ENCODE measurements around the gene C1orf21. TPM values are rescaled to one million over a fixed set of nuclear protein-coding genes. Genes with fewer than 3 reads are reported as not detected.

C1orf21 gene
- polyA plus RNA-seq, 1 donor (not counting 4 experiments of a cell fraction or from before 2014, with no cell fraction given), result 44.3 TPM

- Histone ChIP-seq H3K79me2 (ENCODE audit: control insufficient read depth, insufficient read depth, low read length) (no peaks in the 10 kb centered on the region), H3K27me3 (ENCODE audit: control insufficient read depth, extremely low read depth, insufficient read depth, low read length) (no peaks in the 10 kb centered on the region), H4K20me1 (ENCODE audit: control insufficient read depth, extremely low read depth, insufficient read depth, low read length) (no peaks in the 10 kb centered on the region), H3K4me2 (ENCODE audit: control insufficient read depth, extremely low read depth, insufficient read depth, low read depth, low read length) (no peak overlapping the region), H3K27ac (ENCODE audit: control insufficient read depth, insufficient read depth, low read length) (no peak overlapping the region), H3K4me3 (ENCODE audit: control insufficient read depth in 2 of 3, extremely low read depth in 1 of 3, insufficient read depth in 2 of 3, low read depth in 1 of 3, low read length in 3 of 3) (no peak overlapping the region), H3K9me3 (ENCODE audit: control insufficient read depth, low read depth, low read length) (no peaks in the 10 kb centered on the region), H3K9me1 (ENCODE audit: control insufficient read depth, extremely low read depth, insufficient read depth, low read length) (no peaks in the 10 kb centered on the region), H3K9ac (ENCODE audit: control insufficient read depth, extremely low read depth, insufficient read depth, low read length) (no peak overlapping the region), H3K36me3 (ENCODE audit: control insufficient read depth in 2 of 2, extremely low read depth in 1 of 2, insufficient read depth in 2 of 2, low read length in 2 of 2) (no peaks in the 10 kb centered on the region), H3K4me1 (ENCODE audit: control insufficient read depth, extremely low read depth, insufficient read depth, low read length) (peaks cover 14% of the 10 kb centered on the region), H2AFZ (ENCODE audit: control insufficient read depth, low read length) (no peak overlapping the region)
- DNase-seq (ENCODE audit: low read depth, low spot score) (no peak), FAIRE-seq (peak; percentile 44)
- dilution Hi-C loops (cut with MboI; ENCODE audit: extremely low pct_ligation_motif_present, low sequenced_read_pairs), result no loop called here
- TF ChIP-seq, protein P1, sequence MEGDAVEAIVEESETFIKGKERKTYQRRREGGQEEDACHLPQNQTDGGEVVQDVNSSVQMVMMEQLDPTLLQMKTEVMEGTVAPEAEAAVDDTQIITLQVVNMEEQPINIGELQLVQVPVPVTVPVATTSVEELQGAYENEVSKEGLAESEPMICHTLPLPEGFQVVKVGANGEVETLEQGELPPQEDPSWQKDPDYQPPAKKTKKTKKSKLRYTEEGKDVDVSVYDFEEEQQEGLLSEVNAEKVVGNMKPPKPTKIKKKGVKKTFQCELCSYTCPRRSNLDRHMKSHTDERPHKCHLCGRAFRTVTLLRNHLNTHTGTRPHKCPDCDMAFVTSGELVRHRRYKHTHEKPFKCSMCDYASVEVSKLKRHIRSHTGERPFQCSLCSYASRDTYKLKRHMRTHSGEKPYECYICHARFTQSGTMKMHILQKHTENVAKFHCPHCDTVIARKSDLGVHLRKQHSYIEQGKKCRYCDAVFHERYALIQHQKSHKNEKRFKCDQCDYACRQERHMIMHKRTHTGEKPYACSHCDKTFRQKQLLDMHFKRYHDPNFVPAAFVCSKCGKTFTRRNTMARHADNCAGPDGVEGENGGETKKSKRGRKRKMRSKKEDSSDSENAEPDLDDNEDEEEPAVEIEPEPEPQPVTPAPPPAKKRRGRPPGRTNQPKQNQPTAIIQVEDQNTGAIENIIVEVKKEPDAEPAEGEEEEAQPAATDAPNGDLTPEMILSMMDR (optimal IDR thresholded peaks at IDR 0.05 in 1 of 3, IDR thresholded peaks at IDR 0.05 in 1 of 3, conservative IDR thresholded peaks at IDR 0.05 in 1 of 3; ENCODE audit: extremely low read depth in 1 of 3, insufficient read depth in 2 of 3, low read length in 3 of 3), result no peak
- TF ChIP-seq EZH2 (IDR thresholded peaks at IDR 0.05; ENCODE audit: low read length), result no peak
Observed at GRCh38 chr1:184512724-184513123, 125.9 kb downstream of the C1orf21 start.

GRCh38 chr1:184513421-184513820 lies 126.6 kb downstream of the C1orf21 start:
- TF ChIP-seq, protein P1 (optimal IDR thresholded peaks at IDR 0.05 in 1 of 3, IDR thresholded peaks at IDR 0.05 in 1 of 3, conservative IDR thresholded peaks at IDR 0.05 in 1 of 3; ENCODE audit: extremely low read depth in 1 of 3, insufficient read depth in 2 of 3, low read length in 3 of 3), result no peak
- no peak for TF ChIP-seq EZH2 (IDR thresholded peaks at IDR 0.05; ENCODE audit: low read length)
- Histone ChIP-seq H3K9me1 (ENCODE audit: control insufficient read depth, extremely low read depth, insufficient read depth, low read length) (no peaks in the 10 kb centered on the region), H3K79me2 (ENCODE audit: control insufficient read depth, insufficient read depth, low read length) (no peaks in the 10 kb centered on the region), H2AFZ (ENCODE audit: control insufficient read depth, low read length) (no peak overlapping the region), H3K9me3 (ENCODE audit: control insufficient read depth, low read depth, low read length) (no peaks in the 10 kb centered on the region), H3K4me2 (ENCODE audit: control insufficient read depth, extremely low read depth, insufficient read depth, low read depth, low read length) (no peak overlapping the region), H3K27me3 (ENCODE audit: control insufficient read depth, extremely low read depth, insufficient read depth, low read length) (no peaks in the 10 kb centered on the region), H3K36me3 (ENCODE audit: control insufficient read depth in 2 of 2, extremely low read depth in 1 of 2, insufficient read depth in 2 of 2, low read length in 2 of 2) (no peaks in the 10 kb centered on the region), H3K9ac (ENCODE audit: control insufficient read depth, extremely low read depth, insufficient read depth, low read length) (no peak overlapping the region), H4K20me1 (ENCODE audit: control insufficient read depth, extremely low read depth, insufficient read depth, low read length) (no peaks in the 10 kb centered on the region), H3K4me1 (ENCODE audit: control insufficient read depth, extremely low read depth, insufficient read depth, low read length) (peaks cover 14% of the 10 kb centered on the region), H3K4me3 (ENCODE audit: control insufficient read depth in 2 of 3, extremely low read depth in 1 of 3, insufficient read depth in 2 of 3, low read depth in 1 of 3, low read length in 3 of 3) (no peak overlapping the region), H3K27ac (ENCODE audit: control insufficient read depth, insufficient read depth, low read length) (peak overlapping the region; percentile 41)
- FAIRE-seq (no peak), DNase-seq (ENCODE audit: low read depth, low spot score) (no peak)
- dilution Hi-C loops (cut with MboI; ENCODE audit: extremely low pct_ligation_motif_present, low sequenced_read_pairs), result no loop called here
